Activated gamma-delta T cell (primary cell): ENCODE results near the gene C11orf97.
"Not testable (repeated sequence)": the region's sequence is repeated elsewhere in the genome, so short reads cannot be mapped to it uniquely, and the experiment has no call there.

ENCODE experiments used
- DNase-seq: peaks from one replicate; lab custom pipeline; 2025; lab: John Stamatoyannopoulos, UW

The C11orf97 gene

DNA sequence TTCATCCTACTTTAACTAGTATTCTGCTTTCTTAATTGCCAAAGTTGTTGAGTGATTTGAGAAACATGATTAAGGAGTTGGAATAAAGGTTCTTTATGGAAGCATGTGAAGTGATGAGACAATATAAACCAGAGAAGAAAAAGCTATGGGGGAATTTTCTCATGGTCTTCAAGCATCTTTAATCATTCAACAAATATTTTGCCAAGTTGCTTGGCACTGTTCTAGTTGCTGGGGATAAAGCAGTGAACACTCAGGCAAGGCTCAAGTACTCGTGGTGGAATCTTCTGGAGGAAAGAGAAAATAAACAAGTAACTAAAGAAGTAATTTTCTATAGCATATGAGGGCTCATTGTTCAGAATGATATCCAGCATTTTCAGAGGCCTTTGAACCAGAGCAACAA, 45.7 kb downstream of the C11orf97 start:
- DNase-seq, result no peak

DNA sequence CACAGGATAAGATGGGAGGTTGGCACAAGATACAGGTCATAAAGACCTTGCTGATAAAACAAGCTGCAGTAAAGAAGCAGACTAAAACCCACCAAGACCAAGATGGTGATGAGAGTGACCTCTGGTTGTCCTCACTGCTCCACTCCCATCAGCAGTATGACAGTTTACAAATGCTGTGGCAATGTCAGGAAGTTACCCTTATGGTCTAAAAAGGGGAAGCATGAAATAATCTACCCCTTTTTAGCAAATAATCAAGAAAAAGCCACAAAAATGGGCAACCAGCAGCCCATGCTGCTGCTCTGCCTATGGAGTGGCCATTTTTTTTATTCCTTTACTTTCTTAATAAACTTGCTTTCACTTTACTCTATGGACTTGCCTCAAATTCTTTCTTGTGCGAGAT, 46.2 kb downstream of the C11orf97 start:
- no peak for DNase-seq

DNA sequence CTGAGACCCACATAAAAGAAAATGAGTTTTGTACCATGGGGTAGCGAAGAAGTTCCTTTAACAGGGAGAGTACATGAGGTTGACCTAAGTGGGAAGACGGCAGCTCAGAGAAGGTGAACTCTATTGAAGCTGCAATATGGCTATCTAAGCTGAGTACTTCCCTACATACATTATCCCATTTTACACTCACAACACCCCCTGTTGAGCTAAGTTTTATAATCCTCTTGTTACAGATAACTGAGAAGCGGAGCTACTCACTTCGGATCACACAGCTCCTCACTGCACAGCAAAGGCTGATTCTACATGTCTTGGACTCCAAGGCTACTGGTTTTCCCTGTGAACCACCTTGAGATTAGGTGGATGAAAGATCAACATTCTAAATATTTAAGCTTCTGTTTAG, 46.7 kb downstream of the C11orf97 start:
- no peak for DNase-seq

DNA sequence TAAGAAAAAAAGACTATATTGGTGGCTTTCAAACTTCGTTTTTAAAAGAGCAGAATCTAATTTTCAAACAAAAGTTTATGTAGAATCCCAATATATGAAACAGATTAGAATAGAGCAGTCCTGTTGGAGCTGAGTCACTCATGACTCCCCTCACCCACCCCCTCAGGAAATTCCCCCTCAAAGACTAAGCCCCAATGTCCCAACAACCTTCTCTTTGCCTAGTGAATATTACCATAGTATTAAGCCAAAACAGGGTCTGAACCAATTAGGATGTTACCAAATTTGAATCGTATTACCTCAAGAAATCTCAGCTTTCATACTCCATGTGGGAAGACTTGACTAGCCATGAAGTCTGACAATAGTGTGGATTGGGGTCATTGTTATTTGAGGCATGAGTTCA, 47.1 kb downstream of the C11orf97 start:
- DNase-seq, result no peak

DNA sequence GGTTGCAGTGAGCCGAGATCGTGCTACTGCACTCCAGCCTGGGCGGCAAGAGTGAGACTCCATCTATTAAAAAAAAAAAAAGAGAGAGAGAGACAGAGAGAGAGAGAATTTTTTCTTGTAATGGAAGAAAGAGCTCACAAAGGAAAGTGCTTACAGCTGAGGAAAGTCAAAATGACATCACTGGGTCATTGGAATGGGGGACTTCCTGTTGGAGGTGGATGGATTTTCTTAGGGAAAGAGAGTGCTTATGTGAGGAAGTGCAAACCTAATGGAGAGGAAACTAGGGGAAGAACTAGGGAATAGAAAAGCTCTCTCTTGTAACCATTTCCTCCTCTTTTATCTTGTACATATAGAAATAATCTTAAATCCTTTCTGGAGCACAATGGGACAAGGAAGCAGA, 48.6 kb downstream of the C11orf97 start:
- DNase-seq, result no peak

DNA sequence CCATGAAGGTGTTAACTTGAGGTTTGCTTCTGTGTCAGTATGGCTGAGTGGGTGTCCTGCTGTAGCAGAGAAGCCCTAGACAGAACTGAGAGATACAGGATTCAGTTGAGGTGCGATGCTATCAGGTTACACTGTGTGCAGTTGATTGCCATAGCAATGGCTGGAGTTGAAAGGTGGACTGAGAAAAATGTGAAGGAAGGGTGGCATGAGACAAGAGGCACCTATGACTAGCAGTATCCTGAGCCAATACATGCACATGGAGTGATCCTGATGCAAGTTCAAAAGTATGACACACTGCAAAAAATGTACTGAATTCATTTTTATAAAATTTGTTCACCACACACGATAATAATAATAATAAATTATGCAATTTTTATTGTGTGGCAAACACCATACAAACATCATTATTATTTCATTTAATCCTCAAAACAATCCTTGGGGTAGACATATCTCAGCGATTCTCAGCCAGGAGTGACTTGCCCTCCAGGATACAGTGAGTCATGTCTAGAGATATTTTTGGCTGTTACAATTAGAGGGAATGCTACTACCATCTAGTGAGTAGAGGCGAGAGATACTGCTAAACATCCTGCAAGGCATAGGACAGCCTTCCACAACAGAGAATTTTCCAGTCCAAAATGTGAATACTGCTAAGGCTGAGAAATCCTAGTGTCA, 51.1 kb downstream of the C11orf97 start:
- no peak for DNase-seq

DNA sequence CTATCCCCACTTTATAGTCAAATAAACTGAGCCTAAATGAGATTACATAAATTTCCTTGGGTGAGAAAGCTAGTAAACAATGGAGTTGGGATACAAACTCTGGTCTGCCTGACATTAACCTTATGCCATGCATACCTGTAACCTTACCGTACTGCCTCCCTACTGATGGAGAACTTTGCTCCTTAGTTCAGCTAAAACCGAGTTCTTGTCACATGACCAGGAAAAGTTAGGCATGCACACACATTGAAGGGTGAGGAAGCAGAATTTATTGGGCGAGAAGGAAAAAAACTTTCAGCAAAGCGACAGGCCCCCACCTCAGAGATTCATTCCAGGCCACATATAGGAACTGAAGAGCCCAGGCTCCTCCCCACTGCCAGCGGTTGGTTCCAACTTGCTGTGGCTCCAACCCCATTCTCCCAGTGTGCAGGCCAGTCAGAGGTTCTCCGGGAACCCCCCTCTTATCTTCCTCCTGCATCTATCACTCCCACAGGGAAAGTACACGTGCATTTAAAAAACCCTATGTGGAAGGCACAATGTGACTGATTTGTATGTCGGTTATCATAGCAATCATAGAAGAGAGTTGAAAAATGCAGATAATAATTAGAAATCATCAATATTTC, 51.7 kb downstream of the C11orf97 start:
- no peak for DNase-seq

DNA sequence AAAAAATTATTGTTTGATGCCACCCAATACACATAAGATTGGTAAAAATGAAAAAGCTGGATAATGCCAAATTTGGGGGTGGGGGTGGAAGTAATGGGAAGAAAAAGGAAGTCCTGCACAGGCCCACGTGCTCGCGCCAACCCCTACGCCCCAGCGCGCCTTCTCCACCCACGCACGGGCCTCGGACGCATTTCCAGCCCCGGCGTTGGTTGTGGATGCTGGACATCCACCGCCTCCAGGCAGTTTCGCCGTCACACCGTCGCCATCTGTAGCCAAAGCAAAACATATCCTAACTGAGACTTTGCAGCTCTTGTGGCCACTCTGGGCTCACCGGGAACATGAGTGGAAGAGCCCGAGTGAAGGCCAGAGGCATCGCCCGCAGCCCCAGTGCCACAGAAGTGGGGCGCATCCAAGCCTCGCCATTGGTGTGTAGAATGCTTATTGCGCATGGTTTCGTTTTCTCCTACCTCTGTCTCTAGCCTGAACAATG, 55.0 kb downstream of the C11orf97 start, which contains the start of gene PIWIL4:
PIWIL4 (plus strand) TSS at position 188 of the 490 bp plus-strand sequence; CDS start at position 339, 151 bp downstream.
- DNase-seq, result no peak

DNA sequence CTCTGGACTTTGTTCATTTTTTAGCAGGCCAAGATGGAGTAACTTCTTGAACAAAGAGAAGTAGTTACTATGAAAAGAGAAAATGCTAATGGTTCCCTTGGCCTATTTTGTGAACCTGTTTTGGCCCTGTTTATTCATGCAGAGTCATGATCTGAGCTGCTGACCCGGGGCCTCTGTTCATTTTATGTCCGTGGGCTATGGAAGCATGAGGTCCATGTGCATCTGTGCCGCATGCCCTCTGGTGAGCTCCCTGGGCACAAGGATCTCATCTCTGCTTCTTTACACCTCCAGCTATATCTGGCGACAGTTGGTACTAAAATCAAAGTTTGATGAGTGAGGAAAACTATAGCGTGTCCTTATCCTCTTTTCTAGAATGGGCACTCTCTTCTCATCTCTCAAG, 55.9 kb downstream of the C11orf97 start:
- no peak for DNase-seq

DNA sequence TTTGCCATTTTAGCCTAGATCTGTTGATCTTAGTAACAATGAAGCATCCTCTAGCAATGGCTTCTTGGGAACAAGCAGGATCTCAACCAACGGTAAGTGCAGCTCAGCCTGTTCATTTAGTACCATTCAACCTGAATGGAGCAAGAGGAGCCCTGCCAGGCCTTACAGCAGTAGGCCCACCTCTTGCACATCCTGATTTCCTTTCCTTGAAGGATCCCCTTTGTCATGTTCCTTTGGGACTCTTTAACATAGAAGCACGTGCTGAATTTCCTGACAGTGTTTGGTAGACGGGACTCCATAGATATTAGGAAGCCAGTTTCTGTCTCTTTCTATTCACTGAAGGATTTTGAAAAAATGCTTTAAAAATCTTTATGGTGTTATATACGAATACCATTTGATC, 56.5 kb downstream of the C11orf97 start:
- no peak for DNase-seq

DNA sequence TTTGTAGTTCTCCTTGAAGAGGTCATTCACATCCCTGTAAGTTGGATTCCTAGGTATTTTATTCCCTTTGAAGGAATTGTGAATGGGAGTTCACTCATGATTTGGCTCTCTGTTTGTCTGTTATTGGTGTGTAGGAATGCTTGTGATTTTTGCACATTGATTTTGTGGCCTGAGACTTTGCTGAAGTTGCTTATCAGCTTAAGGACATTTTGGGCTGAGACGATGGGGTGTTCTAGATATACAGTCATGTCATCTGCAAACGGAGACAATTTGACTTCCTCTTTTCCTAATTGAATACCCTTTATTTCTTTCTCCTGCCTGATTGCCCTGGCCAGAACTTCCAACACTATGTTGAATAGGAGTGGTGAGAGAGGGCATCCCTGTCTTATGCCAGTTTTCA, 60.7 kb downstream of the C11orf97 start:
- not testable (repeated sequence) for DNase-seq

DNA sequence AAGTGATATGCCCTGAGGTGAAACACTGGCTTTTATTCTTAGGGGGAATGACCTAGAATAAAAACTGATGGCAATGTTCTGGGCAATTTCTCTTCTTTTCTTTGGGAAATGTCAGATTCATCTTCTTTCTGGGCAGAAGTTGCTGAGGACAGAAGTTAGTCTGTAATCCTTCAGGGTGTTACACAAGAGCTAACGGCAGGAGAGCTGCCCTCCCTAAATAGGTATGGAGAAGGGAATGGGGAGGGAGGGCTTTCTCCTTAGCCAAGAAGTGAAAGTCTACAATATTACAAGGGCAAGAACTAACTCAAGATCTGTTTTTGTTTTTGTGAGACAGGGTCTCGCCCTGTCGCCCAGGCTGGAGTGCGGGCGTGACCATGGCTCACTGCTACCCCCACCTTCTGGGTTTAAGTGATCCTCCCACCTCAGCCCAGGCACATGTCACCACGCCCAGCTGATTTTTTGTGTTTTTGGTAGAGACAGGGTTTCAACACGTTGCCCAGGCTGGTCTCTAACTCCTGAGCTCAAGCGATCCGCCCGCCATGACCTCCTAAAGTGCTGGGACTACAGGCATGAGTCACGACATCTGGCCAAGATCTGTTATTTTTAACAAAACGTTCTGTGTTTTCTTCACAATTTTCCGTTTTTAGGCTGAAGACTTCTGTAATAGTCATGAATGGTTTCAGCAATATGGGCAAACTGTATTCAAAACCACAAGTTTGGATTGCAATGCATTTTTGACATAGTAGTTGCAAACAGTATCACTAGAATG, 62.1 kb downstream of the C11orf97 start:
- no peak for DNase-seq

DNA sequence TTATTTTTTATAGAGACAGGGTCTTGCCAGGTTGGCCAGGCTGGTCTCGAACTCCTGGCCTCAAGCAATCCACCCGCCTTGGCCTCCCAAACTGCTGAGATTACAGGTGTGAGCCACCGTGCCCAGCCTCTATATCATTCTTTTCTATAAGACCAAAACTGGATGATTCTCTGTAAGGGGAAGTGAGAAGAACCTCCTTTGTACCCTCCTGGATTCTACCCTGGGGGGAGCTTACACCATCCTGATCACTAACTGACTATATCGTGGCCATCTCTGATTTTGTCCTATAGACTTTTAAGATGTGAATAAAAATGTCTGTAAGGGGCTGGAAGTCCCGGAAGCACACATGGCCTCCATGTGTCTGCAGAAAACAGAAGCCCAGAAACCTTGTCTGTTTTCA, 64.0 kb downstream of the C11orf97 start:
- DNase-seq, result no peak

DNA sequence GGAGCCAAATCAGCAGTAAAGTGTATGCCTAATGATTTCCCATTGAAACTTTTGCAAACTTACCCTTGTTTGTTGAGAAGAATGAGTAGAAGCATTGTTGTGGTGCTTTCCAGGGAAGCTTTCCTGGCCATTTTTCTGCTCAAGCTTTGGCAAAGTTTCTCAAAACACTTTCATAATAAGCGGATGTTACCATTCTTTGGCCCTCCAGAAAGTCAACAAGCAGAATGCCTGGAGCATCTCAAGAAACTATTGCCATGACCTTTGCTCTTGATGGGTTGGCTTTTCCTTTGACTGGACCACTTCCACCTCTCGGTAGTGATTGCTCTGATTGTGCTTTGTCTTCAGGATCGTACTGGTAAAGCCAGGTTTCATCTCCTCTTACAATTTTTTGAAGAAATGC, 65.6 kb downstream of the C11orf97 start:
- no peak for DNase-seq
